ENCODE data around the gene RRP1B. TPM values are rescaled to one million over a fixed set of nuclear protein-coding genes. Genes with fewer than 3 reads are reported as not detected.

RRP1B gene
- total and polyA plus RNA-seq, 9 of the 15 experiments (the other 6 are each of a cell fraction or from before 2014, with no cell fraction given) = 6.8 to 66.6 (median 41.9) TPM

GRCh38 chr21:43663033-43663432 is 3.7 kb downstream of the RRP1B start:
- H3K27ac ChIP-seq (ENCODE audit: extremely low read depth, low read depth, low read length) = no peak overlapping the region
- ChIA-PET CTCF (ENCODE audit: low intra/inter-chr PET ratio) (no interaction called here), POLR2A (no interaction called here)
- intact Hi-C loops (cut with micrococcal nuclease) (loop anchor here (5.0 kb wide), 1 partner anchor 64 kb away; no protein-coding TSS in a partner anchor), in situ Hi-C loops (cut with MboI) (no loop called here)
- FAIRE-seq = no peak
- peaks cover 2% of the 10 kb centered on the region; the same call in 1 of the 2 replicates for H3K9me3 ChIP-seq (replicated peaks; ENCODE audit: control insufficient read depth, insufficient read depth, low read depth, low read length)
- H2AFZ ChIP-seq (ENCODE audit: low read depth, low read length) = no peak overlapping the region
- WGBS (ENCODE audit: insufficient coverage, low coverage, missing lambda C conversion rate) = 93% methylated on average over 9 of the region's 9 CpGs
- H3K4me3 ChIP-seq = no peak overlapping the region
- H3K79me2 ChIP-seq (ENCODE audit: control insufficient read depth, insufficient read depth, low read length) = peaks cover 78% of the 10 kb centered on the region
- H4K20me1 ChIP-seq (replicated peaks; ENCODE audit: control insufficient read depth, insufficient read depth, low read length) = peaks cover 4% of the 10 kb centered on the region; the same call in 1 of the 2 replicates
- no peaks in the 10 kb centered on the region for H3K27me3 ChIP-seq (ENCODE audit: control insufficient read depth in 2 of 2, insufficient read depth in 2 of 2, low read length in 2 of 2)
- H3K4me2 ChIP-seq (ENCODE audit: insufficient read depth, low read length) = no peak overlapping the region
- H3K9ac ChIP-seq (ENCODE audit: insufficient read depth in 1 of 2, low read depth in 2 of 2, low read length in 2 of 2) = no peak overlapping the region
- DNase-seq (ENCODE audit: extremely low read depth in 1 of 4, low spot score in 3 of 4) = no peak
- peaks cover 12 to 16% of the 10 kb centered on the region in 2 experiments; a peak in 4 of 5 replicates for H3K4me1 ChIP-seq (replicated peaks in 1 of 2; ENCODE audit: control insufficient read depth in 2 of 2, insufficient read depth in 2 of 2, low read length in 2 of 2)
- no peak for ATAC-seq
- no TSS peak for BruUV-seq (replicated peaks)
- H3K36me3 ChIP-seq (ENCODE audit: control insufficient read depth, insufficient read depth, low read length) = peaks cover 63% of the 10 kb centered on the region
- H3K9me1 ChIP-seq (ENCODE audit: control insufficient read depth, insufficient read depth, low read length) = no peaks in the 10 kb centered on the region
- TF ChIP-seq, protein P1, sequence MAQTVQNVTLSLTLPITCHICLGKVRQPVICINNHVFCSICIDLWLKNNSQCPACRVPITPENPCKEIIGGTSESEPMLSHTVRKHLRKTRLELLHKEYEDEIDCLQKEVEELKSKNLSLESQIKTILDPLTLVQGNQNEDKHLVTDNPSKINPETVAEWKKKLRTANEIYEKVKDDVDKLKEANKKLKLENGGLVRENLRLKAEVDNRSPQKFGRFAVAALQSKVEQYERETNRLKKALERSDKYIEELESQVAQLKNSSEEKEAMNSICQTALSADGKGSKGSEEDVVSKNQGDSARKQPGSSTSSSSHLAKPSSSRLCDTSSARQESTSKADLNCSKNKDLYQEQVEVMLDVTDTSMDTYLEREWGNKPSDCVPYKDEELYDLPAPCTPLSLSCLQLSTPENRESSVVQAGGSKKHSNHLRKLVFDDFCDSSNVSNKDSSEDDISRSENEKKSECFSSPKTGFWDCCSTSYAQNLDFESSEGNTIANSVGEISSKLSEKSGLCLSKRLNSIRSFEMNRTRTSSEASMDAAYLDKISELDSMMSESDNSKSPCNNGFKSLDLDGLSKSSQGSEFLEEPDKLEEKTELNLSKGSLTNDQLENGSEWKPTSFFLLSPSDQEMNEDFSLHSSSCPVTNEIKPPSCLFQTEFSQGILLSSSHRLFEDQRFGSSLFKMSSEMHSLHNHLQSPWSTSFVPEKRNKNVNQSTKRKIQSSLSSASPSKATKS (CRISPR knock-in tag; IDR thresholded peaks at IDR 0.05) = no peak
- TF ChIP-seq CUX1 (CRISPR knock-in tag; IDR thresholded peaks at IDR 0.05) (no peak), TCFL5 (CRISPR knock-in tag; conservative IDR thresholded peaks at IDR 0.05) (no peak), POLR2H (tag; IDR thresholded peaks at IDR 0.05; ENCODE audit: low read depth) (no peak), FOXJ2 (tag; IDR thresholded peaks at IDR 0.05) (no peak), KAT7 (CRISPR knock-in tag; IDR thresholded peaks at IDR 0.05; ENCODE audit: borderline replicate concordance) (no peak), GATAD2A (IDR thresholded peaks at IDR 0.05) (no peak), ZBTB17 (CRISPR knock-in tag; IDR thresholded peaks at IDR 0.05) (no peak), RFX1 (IDR thresholded peaks at IDR 0.05) (no peak), MYNN (IDR thresholded peaks at IDR 0.05) (no peak), MYNN (CRISPR knock-in tag; IDR thresholded peaks at IDR 0.05) (no peak), STAT5A (IDR thresholded peaks at IDR 0.05; ENCODE audit: borderline replicate concordance, low read length) (no peak), HIVEP1 (CRISPR knock-in tag; IDR thresholded peaks at IDR 0.05) (no peak)
- TF ChIP-seq, protein P2, sequence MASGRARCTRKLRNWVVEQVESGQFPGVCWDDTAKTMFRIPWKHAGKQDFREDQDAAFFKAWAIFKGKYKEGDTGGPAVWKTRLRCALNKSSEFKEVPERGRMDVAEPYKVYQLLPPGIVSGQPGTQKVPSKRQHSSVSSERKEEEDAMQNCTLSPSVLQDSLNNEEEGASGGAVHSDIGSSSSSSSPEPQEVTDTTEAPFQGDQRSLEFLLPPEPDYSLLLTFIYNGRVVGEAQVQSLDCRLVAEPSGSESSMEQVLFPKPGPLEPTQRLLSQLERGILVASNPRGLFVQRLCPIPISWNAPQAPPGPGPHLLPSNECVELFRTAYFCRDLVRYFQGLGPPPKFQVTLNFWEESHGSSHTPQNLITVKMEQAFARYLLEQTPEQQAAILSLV (tag; IDR thresholded peaks at IDR 0.05) = no peak

Data from K562 (cell line).